HG03442 (cell line): ENCODE results near the gene GLRX5.

ENCODE experiments used
- ATAC-seq: cut with Tn5 transposase; IDR thresholded peaks from one replicate; pipeline ENCODE4 v1.9.1; 2021; ENCODE audit warnings: mild to moderate bottlenecking, moderate library complexity; ENCODE audit not compliant: unreplicated experiment

GLRX5 gene

DNA sequence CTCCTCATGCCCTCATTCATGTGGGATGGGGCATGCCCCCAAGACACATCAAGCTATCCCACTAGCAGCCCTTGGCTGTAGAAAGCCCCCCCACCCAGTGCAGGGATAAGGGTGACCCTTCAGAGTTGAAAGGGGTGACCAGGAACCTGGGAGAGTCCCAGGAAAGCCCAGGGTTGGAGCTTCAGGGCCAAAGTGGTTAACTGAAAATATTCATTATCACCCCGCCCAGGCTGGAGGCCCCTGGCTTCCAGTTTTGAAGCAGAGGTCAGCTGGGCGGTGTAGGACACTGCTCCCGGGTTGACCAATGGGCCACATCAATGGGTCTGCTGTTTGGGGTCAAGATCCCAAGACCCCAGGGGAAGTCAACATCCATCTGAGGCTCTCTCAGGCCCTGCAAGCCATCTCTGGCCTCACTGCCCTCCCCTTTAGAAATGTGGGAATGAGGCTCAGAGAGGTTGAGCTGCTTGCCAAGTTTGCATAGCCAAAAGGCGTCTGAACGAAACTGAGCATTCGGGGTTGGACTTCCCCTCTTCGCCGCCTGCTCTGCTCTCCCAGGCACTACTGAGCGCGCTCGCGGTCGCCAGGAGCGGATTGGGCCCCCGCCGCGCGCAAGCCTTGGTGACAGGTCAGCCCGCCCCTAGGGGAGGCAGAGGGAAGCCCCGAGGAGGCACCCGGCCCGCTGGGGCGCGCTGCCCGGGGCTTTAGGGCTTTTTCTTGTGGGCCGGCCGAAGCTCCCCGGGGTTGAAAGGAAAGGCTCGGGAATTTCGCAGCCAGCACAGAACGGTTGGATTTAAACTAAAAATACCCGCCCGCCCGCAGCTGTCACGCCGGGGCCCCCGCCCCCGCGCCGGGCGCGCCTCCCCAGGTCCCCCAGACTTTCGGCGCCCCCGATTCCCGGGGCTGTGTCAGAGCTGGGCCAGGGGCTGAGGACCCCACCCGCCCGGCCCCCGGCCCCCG, 19.0 kb upstream of the GLRX5 start:
- peak; percentile 78 for ATAC-seq

DNA sequence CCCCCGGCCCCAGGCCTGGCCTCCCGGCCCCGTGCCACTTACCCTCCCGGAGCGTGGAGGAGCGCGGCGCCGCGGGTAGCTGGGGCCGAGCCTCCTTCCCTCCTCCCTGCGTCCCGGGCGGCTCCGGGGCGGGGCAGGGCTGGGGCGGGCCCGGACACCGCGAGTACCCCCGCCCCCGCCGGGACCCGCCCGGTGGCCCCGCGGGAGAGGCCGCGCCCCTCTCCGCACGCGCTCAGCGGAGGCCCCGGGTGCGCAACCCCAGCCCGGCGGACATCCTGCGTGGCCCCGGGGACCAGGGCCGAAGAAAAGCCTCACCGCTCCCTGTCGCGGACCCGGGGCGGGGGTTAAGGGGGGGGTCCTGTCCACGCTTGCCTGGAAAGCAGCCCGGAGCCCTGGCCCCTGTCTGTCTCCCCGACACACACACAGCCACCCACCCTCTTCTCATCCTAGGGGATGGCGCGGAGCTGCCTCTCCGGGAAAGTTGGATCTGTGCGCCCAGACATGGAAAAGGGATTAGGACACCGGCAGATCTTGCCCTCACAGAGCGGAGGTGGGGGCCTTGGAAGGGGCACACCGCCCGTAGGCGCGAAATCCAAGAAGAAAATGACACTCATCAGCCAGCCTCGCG, 18.2 kb upstream of the GLRX5 start, which contains the start of gene SYNE3:
SYNE3 (minus strand) TSS at position 97 of the 628 bp plus-strand sequence. CDS start 40,829 bp downstream, outside the sequence.
- ATAC-seq: peak; percentile 35

DNA sequence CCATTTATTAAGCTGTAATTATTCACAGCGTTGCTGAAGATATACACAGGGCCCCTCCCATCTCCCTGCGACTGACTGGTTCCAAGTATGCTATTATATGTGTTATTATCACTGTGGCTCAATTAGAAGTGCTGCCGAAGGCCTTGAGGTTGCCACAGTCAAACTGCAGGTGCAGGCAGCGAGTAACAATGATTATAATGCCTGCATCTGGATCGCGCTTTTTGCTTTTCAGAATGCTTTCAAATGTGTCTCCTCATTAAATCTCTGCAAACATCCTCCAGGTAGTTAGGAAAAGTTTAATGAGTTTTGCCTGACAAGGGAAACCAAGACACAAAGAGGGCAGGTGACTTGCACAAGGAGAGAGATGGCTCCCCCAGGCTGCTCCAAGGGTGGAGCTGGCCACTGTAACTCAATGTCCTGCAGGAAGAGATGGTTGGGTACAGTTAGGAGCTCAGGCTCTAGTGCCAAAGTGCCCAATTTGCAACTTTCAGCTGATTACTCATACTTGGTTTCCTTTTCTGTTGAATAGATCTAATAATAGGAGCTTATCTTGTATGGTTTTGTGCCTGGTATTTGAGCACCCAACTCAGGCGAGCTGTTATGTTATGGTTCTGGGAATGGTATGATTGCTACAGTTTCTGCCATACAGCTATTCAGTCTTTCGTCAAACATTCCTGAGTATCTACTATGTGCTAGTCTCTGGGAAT, 16.7 kb upstream of the GLRX5 start:
- ATAC-seq: no peak

DNA sequence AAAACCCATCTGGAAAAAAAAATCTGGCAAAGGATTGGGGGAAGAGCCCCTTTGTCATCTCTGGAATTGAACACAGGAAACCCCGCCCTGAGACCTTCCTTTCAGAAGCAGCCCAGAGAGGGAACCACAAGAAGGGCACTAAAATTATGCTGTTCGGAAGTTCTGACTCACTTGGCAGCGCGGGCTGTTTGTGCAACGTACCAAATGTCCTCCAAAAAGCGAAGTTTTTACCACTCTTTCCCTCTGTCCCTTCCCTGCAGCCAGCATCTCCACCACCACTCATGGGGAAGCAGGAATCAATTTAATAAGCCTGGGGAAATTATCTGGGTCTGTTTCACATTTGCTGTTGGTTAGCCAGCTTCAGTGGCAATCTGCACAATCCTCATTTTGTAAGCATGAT, 15.2 kb upstream of the GLRX5 start:
- no peak for ATAC-seq

DNA sequence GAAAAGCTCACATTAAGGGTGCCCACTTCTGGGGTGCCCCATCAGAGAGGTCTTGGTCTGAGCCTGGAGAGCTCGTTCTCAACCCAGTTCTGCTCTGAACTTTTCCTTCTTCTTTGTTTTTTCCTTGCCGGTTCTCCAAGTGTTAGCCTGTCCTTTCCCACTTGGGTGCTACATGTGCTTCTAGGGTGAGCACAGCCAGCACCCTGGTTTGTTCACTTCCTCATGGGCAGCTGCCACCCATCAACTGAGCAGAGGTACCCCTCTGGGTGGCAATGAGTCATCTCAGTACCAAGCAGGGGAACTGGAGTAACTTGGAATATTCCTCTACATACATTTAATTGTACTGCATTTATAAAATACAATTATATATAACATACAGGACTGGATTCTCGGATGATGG, 14.5 kb upstream of the GLRX5 start:
- no peak for ATAC-seq

DNA sequence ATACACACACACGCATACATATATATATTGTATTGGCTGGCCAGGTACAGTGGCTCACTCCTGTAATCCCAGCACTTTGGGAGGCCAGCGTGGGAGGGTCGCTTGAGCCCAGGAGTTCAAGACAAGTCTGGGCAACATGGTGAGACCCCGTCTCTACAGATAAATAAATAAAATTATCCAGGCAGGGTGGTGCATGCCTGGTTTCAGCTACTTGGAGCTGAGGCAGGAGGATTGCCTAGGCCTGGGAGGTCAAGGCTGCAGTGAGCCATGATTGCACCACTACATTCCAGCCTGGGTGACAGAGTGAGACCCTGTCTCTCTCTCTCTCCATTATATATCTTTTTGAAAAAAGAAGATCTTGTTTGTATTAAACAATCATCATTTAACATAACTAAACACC, 13.8 kb upstream of the GLRX5 start:
- ATAC-seq: no peak

DNA sequence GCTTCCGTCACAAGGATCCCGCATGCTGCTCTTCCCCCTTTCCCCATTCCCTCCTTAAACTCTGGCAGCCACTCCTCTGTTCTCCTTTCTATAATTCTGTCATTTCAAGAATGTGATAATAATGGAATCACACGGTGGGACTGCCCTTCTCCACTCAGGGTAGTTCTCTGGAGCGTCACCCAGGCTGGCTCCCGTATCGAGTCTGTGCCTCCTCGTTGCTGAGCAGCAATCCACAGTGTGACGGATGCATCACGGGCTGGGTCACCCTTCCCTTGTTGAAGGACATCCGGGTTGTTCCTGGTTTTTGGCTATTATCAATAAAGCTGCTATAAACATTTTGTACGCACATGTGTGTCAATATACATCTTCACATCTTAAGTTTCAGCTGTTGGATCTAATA, 12.7 kb upstream of the GLRX5 start:
- no peak for ATAC-seq

DNA sequence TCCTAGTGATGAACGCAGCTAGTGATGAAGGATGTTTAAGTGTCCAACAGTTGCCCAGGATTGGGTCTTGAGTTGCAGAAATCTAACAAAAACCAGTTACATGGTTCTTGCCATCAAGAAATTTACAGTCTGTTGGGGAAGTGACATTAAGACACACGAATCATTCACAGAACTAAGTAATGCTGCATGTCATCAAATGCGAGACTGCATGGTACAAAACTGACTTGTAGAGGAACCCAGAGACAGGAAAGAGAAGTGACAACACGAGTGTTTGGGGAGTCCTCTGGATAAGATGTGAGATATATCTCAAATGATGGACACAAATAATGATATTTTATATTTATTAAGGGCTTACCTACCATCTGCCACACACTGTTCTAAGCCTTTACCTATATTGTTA, 12.3 kb upstream of the GLRX5 start:
- ATAC-seq: no peak

DNA sequence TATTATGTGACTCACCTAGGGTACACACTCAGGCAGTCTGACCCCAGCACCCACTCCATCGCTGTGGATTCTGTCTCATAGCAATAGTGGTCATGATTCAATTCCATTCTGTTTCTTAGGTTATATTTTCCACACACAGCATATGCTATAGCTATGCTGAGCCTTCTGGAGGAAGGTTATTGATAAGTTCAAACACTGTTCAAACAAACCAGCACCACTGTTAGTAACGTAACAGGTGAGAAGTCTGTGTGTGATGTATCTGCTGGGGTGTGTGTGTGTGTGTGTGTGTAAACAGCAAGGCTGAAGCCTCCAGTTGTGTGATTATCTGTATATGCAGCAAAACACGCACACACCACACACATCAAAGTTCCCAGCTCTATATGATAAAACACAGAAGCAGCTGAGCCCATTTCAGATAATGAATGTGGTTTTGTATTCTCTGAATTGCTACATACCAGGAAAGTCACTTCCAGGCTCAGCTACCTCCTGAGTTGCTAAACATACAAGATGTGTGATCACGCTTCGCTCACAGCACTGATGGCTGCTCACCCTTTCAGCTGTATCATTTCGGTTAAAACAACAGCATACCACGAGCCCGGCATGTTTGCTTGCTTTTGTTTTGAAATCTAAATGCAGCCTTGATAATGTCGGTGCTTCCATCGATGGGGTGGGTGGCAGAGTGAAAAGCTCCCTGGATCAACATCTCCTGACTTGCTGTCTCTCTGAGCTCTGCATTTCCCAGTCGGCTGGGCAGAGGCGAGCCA, 11.6 kb upstream of the GLRX5 start:
- ATAC-seq: no peak

DNA sequence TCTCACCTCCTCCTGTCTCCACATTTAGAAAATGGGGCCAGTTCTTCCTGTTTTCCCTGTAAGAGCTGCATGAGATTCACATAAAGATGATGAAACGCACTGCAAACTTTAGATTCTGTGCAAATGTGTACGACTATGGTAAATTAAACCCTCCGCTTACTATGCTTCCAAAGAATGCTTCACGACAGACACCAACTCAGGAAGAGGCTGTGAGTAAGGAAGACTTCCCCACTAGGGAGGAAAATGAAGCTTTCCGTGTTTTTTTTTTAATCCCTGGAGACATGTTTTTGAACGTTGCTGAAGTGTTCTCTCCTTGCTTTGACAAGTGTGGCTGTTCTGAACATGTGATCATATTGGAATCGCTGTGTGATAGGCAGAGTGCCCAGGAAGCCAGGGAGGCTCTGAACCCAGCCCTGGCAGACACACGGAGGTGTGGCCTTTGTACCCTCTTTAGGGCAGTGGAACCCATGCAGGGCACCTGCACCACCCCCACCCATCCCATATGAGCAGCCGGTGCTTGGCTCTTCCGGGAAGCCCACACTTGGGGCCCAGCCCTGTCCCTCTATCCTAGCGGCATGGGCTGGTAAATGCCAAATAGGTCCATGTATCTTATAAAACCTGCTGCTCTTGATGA, 10.9 kb upstream of the GLRX5 start:
- ATAC-seq: no peak

DNA sequence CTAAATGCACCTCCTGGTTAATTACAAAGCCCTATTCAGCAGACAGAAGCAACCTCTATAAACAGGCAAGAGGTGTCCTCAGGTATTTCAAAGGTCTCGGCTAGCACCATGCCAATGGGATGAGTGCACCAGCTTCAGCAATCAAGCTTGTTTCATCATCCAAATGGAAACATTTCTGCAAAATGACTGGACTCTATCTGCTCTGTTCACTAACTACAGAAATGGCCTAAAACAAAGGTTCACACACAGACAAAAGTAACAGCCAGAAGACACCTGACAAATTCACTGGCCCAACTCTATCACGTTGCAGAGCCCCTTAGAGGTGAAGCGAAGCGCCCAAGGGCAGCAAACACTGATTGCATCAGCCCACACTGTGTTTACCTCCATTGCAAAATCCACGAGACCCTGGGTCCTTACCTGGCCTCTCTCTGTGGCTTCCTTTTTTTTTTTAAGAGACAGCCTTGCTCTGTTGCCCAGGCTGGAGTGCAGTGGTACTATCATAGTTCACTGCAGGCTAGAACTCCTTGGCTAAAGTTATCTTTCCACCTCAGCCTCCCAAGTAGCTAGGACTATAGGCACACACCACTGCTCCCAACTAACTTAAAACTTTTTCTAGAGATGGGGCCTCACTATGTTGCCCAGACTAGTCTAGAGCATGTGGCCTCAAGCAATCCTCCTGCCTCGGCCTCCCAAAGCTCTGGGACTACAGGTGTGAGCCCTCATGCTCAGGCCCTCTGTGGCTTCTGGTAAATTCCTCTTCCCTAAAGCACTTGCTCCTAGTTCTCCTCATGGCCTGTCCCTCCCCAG, 9.9 kb upstream of the GLRX5 start:
- ATAC-seq: no peak

DNA sequence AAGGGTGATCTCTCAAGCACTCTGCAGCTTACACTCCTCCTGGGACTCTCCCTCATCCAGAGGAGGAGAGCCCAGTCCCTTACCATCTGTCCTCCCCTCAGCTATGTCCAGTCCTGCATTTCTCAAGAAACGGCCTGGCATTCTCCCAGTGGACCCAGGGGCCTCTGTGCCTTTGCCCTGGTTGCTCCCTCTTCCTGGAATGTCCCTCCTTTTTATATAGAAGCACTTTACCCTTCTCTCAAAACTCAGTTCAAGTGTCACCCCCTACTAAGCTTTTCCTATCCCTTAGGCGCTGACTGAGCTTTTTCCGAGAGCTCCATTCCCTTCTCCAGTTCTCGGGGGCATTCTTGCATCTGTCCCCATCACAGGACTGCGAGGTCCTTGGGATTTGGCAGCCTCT, 8.9 kb upstream of the GLRX5 start:
- no peak for ATAC-seq

DNA sequence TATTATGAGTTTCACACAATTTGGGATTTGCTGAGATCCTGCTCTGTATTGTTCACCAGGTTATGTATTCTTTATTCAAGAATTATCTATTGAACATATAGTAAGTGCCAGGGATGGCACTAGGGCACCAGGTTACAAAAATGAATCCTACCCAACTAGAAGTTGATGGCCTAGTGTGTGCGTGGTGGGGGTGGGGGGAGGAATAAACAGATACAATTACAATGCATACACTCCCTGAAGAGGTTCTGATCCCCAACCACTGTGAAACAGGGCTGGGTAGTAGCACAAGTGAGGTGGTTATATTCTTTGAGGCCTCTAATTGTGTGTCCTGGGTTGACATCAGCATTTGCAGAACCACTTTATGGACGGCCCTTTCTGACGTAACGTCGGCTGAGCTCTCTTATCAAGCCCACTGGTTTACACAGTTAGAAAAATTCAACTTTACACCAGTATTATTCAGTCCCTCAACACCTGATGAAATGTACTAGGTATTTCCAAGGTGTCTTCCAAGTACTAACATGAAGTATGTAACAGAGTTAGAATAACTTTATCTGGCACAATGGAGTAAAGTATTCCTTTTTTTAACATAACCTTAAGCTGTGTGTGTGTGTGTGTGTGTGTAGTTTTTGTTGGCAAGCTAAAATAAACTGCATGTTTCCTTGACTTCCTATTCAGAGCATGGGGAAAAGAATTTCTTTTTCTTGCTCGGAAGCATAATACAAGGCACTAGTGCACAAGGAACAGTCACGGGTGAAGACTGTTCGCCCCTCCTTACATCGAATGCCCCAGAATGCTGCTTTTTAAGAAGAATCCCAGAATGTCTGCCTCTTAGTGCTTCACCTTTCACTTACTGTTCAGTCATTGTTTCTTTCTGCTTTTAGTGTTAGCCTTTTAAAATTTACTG, 8.1 kb upstream of the GLRX5 start:
- ATAC-seq: no peak

DNA sequence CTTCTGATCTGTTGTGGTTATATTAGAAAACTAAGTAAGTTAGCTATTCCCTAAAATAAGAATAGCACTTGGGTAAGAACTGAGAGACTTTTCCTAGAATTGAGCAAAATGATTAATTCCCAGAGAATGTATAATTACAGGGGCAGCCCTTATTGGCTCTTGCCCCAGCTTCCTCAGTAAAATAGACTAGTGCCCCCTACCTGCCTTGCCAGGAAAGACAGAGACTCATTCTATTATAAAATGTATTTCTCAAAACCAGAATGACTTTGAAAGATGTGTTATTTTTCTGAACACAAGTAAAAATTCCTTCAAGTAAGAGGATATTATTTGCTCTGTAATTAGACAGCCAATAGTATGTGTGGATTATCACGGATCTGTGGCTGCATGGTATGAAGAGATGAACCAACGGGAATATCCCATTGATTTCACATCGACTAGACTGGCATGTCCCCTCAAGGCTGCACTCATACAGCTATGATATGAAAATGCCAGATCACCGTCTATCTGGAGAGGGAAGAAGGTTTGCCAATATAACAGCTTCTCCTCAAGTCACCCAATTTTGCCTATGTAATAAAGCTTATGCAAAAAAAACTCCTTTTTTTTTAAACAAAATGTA, 7.4 kb upstream of the GLRX5 start:
- ATAC-seq: no peak

DNA sequence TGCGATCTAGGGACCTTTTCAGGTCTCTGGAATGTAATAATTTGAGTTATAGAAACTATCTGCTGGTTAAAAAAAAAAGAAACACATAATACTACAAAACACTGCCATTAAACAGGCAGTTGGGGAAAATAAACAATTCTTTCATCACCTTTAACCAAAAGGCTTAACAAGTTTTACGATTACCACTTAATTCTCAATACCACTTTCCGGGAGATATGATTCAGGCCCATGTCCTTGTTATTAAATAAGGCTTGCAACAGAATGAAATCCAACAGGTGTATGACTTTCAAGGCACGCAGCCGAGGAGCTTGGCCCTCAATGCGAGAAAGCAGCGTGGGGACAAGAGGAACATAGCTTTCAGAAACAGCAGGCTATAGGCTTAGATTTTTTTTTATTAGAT, 5.6 kb upstream of the GLRX5 start:
- ATAC-seq: no peak

DNA sequence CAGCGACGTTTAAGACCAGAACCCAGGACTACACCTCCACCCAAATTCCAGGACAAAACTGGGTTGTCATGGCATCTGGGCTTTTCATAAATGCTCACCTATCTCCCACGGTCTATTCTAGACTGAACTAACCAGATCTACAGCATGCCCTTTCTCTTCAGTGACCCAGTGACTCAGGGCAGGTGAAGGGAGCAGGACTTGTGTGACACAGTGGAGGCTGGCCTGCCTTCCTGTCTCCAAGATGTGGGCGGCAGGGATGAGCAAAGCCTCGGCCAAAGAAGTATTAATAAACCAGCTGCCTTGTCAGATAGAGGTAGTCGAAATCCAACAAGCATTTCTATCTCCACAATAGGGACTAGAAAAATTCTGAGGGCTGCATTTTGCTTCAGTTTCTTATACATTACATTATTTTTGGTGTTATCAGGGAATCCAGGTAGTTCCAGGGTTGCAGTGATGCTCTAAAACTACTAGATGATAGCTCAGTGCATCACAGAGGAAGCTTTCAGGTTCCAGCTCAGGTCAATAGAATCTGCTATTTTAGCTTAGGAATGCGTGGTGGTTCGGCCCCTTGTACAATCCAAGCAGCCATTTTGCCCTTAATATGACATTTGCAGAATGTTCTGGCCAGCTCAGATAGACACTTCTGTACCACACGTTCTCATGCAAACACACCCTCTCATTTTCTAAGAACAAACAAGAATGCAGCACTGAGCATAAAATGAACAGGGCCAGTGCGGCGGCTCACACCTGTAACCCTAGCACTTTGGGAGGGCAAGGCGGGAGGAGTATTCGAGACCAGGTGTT, 4.2 kb upstream of the GLRX5 start:
- no peak for ATAC-seq

DNA sequence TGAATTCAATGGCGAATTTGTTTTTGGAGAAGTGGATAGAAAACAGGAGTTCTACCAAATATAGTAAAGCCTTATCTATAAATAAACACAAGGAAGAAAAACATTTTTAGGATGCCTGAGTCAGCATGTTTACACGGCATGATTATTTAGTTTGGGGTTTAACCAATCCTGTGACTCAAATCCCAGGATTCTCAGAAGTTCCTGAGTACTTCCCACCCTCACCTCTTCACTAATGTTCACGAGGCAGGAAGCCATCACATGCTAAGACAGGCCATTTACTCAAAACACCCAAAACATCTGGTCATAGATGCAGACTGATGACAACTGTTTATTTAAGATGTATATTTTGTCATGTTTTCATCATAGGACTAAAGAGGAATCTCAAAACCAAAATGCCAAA, 3.4 kb upstream of the GLRX5 start:
- ATAC-seq: no peak
